Measurements from ENCODE around the gene DISP3.

The DISP3 gene

DNA sequence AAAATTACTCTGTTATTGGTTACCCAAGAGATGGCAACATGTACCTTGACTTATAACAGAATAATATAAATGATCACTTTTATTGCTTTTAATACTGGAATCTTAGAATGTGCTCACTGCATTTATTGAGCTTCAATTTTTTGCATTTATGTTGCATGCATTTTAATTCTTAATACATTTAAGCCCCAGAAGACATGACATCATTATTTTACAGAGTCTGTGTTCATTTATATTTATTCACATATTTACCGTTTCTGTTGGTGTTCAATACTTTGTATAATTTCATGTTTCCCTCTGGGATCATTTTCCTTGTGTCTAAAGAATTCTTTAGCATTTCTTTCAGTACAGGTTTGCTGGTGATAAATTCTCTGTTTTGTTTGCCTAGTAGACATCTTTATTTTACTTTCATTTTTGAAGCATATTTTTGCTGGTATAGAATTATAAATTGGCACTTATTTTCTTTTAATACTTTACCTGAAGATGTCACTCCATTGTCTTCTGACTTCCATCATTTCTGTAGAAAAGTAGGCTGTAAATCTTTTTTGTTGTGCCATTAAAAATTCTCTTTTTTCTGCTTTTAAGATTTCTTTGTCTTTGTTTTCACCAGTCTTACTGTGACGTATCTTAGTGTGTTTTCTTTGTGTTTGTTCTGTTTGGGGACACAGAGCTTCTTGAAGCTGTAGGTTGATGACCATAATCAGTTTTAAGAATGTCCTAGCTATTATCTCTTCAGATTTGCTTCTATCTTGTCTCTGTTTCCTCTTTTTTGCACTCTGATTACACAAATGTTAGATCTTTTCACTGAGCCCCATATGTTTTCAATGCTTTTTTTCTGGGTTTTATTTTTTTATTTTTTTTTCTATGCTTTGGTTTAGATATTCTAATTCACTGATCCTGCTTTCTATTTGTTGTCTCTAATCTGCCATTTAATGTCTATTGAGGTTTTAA lies 26.9 kb downstream of the DISP3 start:
- no peak overlapping the region for H3K4me3 ChIP-seq (ENCODE audit: low read depth, low read length)
- TF ChIP-seq, protein P1, sequence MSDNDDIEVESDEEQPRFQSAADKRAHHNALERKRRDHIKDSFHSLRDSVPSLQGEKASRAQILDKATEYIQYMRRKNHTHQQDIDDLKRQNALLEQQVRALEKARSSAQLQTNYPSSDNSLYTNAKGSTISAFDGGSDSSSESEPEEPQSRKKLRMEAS (IDR thresholded peaks at IDR 0.05; ENCODE audit: low read depth, low read length) = no peak
- TF ChIP-seq, protein P2, sequence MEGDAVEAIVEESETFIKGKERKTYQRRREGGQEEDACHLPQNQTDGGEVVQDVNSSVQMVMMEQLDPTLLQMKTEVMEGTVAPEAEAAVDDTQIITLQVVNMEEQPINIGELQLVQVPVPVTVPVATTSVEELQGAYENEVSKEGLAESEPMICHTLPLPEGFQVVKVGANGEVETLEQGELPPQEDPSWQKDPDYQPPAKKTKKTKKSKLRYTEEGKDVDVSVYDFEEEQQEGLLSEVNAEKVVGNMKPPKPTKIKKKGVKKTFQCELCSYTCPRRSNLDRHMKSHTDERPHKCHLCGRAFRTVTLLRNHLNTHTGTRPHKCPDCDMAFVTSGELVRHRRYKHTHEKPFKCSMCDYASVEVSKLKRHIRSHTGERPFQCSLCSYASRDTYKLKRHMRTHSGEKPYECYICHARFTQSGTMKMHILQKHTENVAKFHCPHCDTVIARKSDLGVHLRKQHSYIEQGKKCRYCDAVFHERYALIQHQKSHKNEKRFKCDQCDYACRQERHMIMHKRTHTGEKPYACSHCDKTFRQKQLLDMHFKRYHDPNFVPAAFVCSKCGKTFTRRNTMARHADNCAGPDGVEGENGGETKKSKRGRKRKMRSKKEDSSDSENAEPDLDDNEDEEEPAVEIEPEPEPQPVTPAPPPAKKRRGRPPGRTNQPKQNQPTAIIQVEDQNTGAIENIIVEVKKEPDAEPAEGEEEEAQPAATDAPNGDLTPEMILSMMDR (IDR thresholded peaks at IDR 0.05; ENCODE audit: low read depth, low read length) = no peak
- TF ChIP-seq MYC (IDR thresholded peaks at IDR 0.05; ENCODE audit: low read depth, low read length) (no peak), POLR2A (IDR thresholded peaks at IDR 0.05; ENCODE audit: extremely low read depth, insufficient read length) (no peak)
- DNase-seq (ENCODE audit: low read depth) = no peak

- DNase-seq (ENCODE audit: low read depth) = no peak
- no peak overlapping the region for H3K4me3 ChIP-seq (ENCODE audit: low read depth, low read length)
- TF ChIP-seq, protein P1 (IDR thresholded peaks at IDR 0.05; ENCODE audit: low read depth, low read length) = no peak
- TF ChIP-seq MYC (IDR thresholded peaks at IDR 0.05; ENCODE audit: low read depth, low read length) = no peak
- TF ChIP-seq, protein P2 (IDR thresholded peaks at IDR 0.05; ENCODE audit: low read depth, low read length) = no peak
- no peak for TF ChIP-seq POLR2A (IDR thresholded peaks at IDR 0.05; ENCODE audit: extremely low read depth, insufficient read length)
Observed at GRCh38 chr1:11507309-11507708, 28.4 kb downstream of the DISP3 start.

DNA sequence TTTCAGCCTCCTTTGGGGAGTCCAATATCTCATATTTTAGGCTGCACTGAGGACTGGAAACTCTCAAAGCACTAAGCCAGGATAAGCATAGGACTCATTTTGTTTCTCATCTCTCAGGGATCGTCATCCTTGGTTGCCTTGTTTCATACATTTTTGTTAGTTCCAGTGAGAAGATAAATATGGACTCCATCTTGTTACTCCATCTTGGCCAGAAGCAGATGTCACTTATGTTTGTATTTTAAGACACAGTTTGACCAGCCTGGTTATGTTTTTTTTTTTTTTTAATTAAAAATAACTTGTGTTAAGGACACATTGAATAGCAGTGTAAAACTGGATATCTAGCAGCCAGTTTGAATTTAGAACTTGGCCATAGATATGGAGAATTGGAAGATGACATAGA lies 34.7 kb downstream of the DISP3 start:
- no peak for TF ChIP-seq POLR2A (IDR thresholded peaks at IDR 0.05; ENCODE audit: extremely low read depth, insufficient read length)
- TF ChIP-seq, protein P1 (IDR thresholded peaks at IDR 0.05; ENCODE audit: low read depth, low read length) = no peak
- TF ChIP-seq, protein P2 (IDR thresholded peaks at IDR 0.05; ENCODE audit: low read depth, low read length) = no peak
- no peak for TF ChIP-seq MYC (IDR thresholded peaks at IDR 0.05; ENCODE audit: low read depth, low read length)
- DNase-seq (ENCODE audit: low read depth) = no peak
- H3K4me3 ChIP-seq (ENCODE audit: low read depth, low read length) = no peak overlapping the region

GRCh38 chr1:11514366-11514765 lies 35.4 kb downstream of the DISP3 start:
- TF ChIP-seq, protein P2 (IDR thresholded peaks at IDR 0.05; ENCODE audit: low read depth, low read length) = no peak
- TF ChIP-seq, protein P1 (IDR thresholded peaks at IDR 0.05; ENCODE audit: low read depth, low read length) = no peak
- TF ChIP-seq POLR2A (IDR thresholded peaks at IDR 0.05; ENCODE audit: extremely low read depth, insufficient read length) (no peak), MYC (IDR thresholded peaks at IDR 0.05; ENCODE audit: low read depth, low read length) (no peak)
- DNase-seq (ENCODE audit: low read depth) = no peak
- H3K4me3 ChIP-seq (ENCODE audit: low read depth, low read length) = no peak overlapping the region

DNA sequence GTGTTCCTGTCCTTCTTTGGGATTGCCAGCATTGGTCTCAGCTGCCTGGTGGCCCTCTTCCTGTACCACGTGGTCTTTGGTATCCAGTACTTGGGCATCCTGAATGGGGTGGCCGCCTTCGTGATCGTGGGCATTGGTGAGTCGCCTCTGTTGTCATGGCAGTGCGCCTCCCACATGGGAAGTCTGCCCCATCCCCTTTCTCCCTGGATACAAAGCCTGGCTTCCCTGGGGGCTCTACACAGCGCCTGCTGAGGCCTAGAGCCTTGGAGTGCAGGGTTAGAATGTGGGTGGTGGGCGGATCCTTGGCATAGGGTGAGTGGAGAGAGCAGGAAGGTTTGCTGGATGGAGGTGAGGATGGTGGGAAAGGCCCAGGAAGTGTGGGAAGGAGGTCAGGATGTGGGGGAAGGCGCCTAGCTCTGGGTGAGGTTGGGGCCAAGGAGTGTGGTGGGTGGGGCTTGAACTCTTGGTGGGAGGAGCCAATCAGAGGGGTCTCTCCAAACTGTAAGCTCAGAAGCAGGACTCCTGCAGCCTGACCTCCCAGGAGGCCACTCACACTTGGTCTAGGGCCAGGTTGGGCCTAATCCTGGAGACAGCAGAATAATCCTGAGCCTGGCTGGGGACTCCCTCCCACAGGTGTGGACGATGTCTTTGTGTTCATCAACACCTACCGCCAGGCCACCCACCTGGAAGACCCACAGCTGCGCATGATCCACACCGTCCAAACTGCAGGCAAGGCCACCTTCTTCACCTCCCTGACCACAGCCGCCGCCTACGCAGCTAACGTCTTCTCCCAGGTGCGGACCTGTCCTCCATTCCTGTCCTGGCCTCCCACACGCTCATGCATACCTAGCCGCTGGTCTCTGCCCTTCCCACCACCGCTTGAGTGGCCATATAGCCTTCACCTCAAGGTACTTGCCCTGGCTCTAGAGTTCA lies 36.7 kb downstream of the DISP3 start:
- H3K4me3 ChIP-seq (ENCODE audit: low read depth, low read length) = no peak overlapping the region
- TF ChIP-seq, protein P2 (IDR thresholded peaks at IDR 0.05; ENCODE audit: low read depth, low read length) = no peak
- TF ChIP-seq POLR2A (IDR thresholded peaks at IDR 0.05; ENCODE audit: extremely low read depth, insufficient read length) (no peak), MYC (IDR thresholded peaks at IDR 0.05; ENCODE audit: low read depth, low read length) (no peak)
- TF ChIP-seq, protein P1 (IDR thresholded peaks at IDR 0.05; ENCODE audit: low read depth, low read length) = no peak
- DNase-seq (ENCODE audit: low read depth) = no peak

Data from NB4 (cell line).